NB4 (cell line): ENCODE data around the gene GRIK2.

Experiments
- CTCF ChIP-seq: IDR thresholded peaks from one replicate; pipeline ENCODE4 v1.5.1; 2012; ENCODE audit warnings: low read depth, low read length
- MAX ChIP-seq: IDR thresholded peaks from 2 replicates; pipeline ENCODE4 v1.6.1; 2011; ENCODE audit warnings: low read depth, low read length
- MYC ChIP-seq: IDR thresholded peaks from 2 replicates; pipeline ENCODE4 v1.6.1; 2011; ENCODE audit warnings: low read depth, low read length
- POLR2A ChIP-seq: IDR thresholded peaks from 2 replicates; pipeline ENCODE4 v1.6.1; 2011; ENCODE audit warnings: mild to moderate bottlenecking; ENCODE audit not compliant: insufficient read length; ENCODE audit errors: extremely low read depth

GRCh38 chr6:101516578-101516977, 123.1 kb downstream of the GRIK2 start:
- no peak for TF ChIP-seq CTCF
- no peak for TF ChIP-seq MAX
- TF ChIP-seq POLR2A = no peak
- no peak for TF ChIP-seq MYC
